IPS-11a (cell line): ENCODE data around the gene FOXQ1.

Source experiments
- H3K4me3 ChIP-seq: one replicate; pipeline ENCODE4 v1.5.1; 2013; ENCODE audit warnings: low read depth, low read length, control low read depth

FOXQ1 gene, protein sequence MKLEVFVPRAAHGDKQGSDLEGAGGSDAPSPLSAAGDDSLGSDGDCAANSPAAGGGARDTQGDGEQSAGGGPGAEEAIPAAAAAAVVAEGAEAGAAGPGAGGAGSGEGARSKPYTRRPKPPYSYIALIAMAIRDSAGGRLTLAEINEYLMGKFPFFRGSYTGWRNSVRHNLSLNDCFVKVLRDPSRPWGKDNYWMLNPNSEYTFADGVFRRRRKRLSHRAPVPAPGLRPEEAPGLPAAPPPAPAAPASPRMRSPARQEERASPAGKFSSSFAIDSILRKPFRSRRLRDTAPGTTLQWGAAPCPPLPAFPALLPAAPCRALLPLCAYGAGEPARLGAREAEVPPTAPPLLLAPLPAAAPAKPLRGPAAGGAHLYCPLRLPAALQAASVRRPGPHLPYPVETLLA

DNA sequence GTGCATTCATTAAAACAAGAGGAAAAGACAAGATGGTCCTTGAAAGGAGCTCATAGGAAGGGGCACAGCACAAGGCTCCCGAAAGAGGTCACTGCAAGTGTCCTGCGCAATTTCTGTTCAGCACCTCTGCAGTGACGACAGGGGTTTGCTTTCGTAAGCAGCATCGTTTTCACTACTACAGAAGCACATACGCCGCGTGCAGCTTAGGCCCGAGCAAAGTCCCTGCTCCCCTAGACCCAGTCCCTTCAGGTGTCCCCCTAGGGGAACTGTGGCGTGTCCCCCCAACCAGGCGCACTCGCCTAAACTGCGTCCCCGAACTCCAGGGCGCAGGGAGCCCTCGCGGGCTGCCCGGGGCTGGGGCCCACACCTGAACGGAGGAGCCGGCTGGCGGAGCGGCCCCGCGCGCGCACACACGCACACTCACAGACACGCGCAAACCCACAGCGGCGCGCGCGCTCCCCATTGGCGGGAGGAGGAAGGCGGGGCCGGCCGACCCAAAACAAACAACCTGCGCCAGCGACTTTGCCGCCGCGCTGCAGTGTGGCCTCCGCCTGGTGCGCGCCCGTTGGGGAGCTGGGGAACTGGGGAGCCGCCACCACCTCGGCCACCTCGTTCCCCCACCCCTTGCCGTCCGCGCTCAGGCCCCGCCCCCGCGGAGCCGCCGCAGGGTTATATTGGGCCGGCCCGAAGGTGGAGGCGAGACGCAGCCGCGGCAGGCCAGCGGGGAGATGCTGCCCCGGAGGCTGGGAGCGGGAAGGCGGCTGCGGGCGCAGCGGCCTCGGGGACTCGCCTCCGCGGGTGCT is at the start of gene FOXQ1:
TSS of gene FOXQ1 (plus strand) at position 699 of the 803 bp plus-strand sequence. CDS start 607 bp downstream, outside the sequence.
- peak within 1 kb of the TSS; percentile 48 for H3K4me3 ChIP-seq

DNA sequence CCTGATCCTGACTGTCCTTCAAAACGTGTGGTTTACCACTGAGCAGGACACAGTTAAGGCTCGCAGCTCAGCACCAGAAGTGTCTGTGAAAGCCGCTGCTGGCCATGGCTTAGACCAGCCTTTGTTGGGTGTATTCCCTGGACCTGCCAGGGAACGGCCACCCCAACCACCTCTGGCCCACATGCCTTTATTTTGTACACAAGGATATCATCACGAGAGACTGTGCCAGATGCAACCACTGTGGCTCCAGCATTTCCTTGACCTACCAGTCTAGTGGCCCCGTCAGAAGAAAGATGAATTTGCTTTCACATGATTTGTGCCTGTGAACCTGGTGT is 49.2 kb upstream of the FOXQ1 start:
- H3K4me3 ChIP-seq: no peak overlapping the region

DNA sequence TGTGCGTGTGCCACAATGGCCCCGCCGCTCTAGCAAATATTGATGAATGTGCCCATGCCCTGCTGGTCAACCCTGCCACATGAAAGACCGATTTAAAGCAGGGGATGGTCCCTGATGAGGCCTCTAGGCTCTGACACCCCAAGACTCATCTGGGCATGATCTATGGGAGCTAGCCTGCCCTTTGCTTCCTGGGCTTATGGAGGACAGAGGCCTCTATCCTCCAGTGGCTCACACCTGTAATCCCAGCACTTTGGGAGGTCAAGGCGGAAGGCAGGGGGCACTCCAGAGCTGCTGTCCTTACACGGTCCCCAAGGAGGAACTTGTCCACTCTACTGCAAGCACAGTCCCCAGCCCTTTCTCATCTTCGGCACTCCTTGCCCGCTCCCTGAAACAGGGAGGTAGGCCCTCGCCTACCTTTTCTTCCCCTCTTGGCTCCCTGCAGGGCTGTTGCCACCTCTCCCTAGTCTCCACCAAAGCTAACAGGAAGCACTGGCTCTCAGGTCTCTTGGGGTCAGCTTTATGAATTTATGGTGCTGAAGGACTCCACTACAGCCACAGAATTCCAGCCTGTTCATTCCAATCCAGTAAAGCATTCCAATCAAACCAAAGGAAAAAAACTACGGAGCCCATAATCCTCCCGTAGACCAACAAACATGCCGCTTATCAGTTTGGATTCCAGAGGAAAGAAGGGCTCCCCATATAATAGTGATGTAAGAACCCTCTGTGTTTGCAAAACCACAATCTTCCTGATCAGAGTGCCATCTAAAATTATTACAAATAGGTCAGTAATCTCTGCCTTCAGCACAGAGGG is 48.7 kb upstream of the FOXQ1 start:
- H3K4me3 ChIP-seq: no peak overlapping the region

DNA sequence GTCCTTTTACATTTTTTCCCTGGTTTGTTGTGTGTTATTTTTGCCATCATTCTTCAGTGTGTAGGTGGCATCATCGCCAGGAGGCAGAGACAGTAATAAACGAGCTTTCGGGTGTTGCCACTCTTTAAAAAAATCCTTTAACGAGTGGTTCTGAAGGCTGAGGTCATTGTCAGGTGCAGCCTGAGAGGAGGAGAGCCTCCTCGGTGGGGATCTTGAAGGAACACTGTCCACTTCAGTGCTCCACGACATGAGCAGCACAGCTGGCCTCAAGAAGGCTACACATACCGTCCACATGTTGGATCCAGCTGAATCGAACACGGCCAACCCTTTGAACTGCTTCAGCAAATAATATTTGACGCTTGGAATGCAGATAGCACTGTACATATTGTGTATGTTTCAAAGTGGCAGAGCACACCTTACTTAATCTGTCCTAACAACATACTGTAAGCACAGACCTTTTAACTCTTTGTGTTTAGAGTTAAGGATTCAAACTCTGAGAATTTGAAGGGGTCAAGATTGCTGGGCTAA is 48.0 kb upstream of the FOXQ1 start:
- H3K4me3 ChIP-seq: no peak overlapping the region

DNA sequence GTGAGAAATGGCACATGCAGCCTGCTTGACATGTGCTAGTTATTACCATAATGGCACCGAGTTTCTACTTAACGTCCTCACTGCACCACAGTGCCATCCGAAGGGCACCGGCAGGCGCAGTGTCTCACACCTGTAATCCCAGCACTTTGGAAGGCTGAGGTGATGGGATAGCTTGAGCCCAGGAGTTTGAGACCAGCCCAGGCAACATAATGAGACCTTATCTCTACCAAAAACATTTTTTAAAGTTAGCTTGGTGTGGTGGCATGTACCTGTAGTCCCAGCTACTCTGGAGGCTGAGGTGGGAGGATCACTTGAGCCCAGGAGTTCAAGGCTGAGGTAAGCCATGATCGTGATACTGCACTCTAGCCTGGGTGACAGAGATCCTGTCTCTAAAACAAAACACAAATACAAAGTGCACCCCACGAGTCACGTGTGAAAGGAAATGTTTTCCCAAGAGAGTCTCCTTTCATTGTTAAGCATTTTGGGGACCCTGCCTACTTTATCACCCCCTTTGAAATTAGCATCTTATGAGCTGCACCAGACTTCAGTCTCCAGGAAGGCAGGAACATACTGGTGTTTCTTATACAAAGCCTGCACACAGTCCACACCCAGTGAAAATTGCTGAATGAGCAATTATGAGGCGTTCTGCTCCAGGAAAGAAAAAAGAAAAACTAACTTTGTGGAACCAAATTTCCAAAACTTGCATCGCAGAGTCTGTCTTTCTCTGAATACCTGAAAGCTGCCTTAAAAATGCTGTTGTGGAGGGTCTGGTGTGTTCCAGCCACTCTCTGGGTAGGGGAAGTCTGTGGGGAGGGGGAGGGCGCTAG is 47.1 kb upstream of the FOXQ1 start:
- H3K4me3 ChIP-seq: no peak overlapping the region

DNA sequence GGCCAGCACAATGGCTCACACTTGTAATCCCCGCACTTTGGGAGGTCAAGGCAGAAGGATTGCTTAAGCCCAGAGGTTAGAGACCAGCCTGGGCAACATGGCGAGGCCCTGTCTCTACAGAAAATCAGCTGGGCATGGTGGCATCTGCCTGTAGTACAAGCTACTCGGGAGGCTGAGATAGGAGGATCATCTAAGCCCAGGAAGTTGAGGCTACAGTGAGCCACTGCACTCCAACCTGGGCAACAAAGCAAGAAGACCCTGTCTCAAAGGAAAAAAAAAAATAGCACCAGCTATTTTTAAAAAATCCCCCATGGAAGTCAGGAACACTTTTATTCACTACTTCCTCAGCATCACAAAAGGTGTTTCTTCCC is 45.2 kb upstream of the FOXQ1 start:
- H3K4me3 ChIP-seq: no peak overlapping the region

DNA sequence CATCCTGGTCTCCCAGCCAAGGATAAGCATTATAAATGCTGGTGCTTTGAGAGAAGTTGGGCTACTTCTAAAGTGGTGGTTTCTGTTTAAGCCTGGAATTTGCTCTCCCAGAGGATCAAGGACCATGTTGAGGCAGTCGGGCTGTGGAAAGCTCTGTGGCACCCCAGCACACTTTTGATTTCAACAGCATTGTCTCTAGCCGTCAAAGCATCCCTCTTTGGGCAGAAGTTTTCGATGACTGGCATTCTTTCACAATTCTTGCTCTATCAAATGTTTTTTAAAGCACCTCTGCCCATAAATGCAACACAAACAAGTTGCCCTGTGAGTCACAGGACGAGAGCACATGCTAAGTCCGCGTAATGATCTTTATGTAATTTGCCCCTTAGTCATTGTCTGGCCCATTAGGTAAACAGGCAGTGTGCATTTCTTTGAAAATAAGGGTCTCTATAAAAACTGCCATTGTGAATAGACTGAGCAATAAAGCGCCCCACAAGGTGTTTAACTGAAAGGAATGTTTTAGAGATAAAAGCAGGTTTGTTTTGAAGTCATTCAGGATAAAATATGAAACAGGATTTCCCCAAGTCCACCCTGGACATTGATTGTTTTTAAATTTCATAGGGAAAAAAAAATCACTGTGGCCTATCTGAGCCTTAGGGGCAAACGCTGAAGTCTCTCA is 44.7 kb upstream of the FOXQ1 start:
- no peak overlapping the region for H3K4me3 ChIP-seq

DNA sequence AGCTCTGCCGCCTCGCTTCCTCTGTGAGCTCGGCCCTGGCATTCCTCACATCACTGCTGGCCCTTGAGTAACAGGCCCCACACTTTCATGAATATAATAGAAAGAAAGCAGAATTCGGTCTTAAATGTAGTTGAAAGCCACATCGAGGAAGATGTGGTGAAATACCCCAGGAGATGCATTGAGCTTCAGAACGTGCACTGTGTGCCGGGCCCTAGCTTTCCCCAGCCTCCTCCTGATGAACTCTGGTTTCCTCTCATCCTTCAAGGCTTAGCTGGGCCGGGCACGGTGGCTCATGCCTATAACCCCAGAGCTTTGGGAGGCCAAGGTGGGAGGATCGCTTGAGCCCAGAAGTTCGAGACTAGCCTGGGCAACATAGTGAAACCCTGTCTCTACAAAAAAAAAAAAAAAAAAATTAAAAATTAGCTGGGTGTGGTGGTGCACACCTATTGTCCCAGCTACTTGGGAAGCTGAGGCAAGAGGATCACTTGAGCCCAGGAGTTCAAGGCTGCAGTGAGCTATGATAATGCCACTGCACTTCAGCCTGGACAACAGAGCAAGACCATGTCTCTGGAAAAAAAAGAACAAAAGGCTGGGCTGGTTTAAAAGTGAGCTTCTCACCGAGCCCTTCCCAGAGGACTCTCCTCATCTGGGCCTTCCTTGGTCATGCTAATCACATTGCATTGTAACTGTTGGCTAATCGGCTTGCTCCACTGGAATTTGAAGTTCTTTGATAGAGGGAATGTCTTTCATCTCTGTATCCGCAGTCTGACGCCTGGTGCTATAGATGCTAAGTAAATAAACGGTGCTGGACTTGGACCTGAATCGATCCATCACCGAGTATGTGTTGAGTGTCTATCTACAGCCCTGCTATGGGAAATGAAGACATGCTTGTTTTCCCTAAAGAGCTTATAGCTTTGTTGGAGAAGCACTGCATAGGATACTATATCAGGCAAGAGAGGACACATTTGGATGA is 43.8 kb upstream of the FOXQ1 start:
- no peak overlapping the region for H3K4me3 ChIP-seq

DNA sequence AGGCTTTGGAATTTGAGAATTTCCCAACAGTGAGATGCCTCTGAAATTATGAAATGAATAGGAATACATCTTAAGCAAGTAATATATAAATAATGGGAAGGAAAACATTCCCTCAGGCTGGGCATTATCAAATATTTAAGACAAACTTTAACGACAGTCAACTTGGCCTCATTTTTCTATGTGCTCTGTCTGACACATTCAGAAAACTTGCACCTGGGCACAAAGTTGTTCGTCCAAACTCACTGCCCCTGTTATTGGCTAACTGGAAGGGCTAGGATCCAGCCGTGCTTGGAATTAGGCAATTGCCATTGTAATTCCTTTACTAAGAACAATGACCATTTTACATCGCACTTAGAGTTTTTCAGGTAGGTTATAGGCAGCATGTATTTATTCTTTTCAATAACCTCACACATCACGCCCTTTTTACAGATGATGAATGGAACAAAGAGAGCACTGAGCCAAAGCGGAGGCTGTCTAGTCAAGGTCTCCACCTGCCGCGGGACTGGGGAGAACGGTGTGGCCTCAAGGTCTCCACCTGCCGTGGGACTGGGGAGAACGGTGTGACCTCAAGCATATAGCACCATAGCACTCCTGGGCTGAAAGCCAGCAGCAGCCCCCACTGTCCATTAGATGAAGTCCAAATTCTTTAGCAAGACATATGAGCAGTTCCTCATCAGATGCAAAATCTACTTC is 40.7 kb upstream of the FOXQ1 start:
- H3K4me3 ChIP-seq: no peak overlapping the region

DNA sequence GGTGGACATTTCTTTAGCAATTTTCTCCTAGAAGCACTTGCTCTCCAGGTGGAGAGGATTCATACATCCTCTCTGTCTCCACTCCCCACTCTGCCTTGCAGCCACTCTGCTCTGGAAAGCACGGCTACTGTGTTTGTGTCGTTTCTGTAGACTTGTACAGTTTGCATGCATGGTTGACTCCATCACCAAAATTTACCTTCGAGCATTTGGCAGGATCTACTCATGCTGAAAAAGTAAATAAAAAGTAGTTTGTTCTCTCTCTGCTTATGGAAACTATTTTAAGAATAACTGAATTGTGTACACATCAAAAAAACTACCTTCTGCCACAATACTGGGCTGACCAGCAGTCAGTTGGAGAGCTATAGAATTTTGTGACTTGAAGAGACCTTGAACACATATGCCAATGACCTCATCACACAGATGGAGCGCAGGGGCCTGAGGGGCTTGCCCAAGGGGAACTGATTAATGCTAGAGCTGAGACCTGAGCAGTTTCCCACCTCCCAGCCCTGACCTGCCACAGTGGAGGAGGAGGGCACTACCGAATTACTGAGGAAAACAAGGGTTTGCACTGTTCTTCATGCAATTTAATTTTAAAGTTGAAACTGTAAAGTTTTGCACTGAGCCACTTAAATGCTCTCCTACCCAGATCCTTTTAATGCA is 33.7 kb upstream of the FOXQ1 start:
- H3K4me3 ChIP-seq: no peak overlapping the region

DNA sequence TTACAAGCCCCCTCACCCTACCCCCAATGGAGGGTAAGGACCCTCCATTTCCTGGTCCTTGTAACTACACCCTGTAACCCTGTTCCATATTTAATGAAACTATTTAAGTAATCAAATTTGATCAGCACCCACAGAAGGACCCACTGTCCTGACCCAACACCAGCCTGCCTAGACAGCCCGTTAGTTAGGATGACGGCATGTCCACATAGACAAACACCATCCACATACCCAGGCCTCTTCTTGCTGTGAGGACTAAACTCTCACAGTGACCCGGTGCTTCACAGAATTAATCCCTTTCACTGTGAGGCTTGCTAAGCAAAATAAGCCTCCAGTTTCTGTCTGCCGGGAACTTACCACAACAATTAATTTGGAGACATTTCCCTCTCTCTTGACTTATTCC is 32.8 kb upstream of the FOXQ1 start:
- no peak overlapping the region for H3K4me3 ChIP-seq

DNA sequence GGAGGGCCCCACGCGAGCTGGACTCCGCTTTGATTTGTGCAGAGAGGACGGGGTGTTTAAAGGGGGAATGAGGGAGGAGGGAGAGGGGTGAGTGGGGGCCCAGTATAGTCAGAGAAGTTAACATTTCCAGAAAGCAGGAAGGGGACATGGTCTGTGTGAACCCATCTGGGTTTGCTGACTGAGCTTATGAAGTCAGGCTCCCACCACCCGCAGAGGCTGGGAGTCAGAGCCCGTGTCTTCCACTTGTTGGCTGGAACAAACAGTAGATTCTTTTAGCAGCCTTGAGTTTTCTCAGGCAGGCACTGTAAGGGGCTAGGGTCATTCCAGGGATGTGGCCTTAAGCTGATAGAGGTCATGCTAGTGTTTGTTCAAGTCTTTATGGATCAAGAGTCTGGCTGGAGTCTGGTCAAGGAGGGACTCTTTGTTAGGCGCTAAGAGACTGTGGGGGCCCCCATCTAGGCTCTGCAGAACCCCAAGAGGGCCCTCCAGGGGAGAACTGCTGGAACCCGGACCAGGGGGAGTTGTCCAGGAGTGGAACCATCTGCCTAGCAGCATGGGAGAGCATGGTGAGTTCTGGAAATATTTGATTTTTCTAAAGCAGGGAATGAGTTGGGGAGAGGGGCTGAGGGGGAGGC is 31.1 kb upstream of the FOXQ1 start:
- H3K4me3 ChIP-seq: no peak overlapping the region

DNA sequence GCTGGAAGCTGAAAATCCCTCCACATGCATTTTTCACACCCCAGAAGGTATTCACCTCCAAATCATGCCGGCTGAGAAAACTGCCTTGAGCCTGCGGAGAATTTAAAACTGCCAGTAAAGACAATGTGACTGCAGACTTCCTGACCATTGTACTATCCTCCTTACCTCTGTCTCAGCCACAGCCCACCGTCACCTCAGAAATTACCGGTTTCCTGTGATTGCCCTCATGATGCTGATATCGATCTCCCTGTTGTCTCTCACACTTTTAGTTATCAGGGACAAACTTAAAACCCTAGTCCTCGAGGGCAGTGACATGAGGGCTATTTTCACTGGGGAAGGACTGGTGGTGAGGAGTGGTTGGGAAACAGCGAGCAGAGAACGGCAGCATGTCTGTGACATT is 30.2 kb upstream of the FOXQ1 start:
- H3K4me3 ChIP-seq: no peak overlapping the region

DNA sequence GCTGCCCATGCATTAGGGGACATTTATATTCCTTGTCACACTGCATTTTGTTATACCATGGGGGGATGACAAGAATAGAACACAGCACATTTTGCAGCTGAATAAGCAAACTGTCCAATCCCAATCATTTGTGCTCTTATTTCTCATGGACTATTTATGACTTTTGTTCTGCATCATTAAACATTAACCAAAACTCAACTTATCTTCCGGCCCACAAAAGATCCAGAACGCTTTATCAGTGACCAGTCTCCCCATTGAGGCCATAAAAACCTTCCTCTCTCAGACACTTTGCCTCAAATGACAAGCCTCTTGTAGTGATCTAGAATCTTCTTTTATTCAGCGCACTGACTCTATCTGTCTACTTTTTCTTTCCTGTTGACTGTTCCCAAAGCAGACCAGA is 28.4 kb upstream of the FOXQ1 start:
- H3K4me3 ChIP-seq: no peak overlapping the region

DNA sequence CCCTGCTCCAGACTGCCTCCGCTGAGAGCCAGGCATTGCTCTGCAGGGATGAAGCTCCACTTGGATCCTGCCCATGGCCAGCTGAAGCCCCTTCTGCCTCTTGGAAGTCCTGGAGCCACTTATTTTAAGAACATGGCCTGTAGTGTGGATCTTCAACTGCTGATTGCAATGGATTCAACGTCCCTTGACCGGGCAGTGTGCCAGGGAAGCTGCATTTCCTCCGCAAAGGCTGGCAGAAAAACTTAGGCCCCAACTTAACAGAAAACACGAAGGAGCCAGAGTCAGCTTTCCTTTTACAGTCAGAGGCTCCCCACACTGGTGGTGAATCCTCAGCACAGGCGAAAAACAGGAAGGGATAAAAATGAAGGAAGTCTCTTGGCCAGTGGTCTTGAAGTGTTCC is 26.3 kb upstream of the FOXQ1 start:
- no peak overlapping the region for H3K4me3 ChIP-seq

DNA sequence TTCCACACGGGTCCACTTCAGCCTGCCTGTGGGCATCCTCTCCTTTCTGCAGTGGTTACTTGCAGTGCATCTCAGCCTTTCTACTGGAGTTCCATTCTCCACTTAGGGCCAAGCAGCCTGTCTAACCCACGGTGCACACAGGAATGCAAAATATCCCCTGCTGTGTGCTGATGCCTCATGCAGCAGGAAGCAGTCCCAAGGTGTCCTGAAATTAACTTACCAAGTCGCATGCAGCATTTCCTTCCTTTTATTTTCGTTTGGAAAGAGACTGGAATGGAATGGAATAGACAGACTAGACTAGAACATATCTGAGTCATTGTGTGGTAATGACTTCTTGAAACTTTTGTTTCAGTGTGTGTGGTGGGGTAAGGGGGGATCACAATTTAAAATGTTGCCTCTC is 25.9 kb upstream of the FOXQ1 start:
- no peak overlapping the region for H3K4me3 ChIP-seq

DNA sequence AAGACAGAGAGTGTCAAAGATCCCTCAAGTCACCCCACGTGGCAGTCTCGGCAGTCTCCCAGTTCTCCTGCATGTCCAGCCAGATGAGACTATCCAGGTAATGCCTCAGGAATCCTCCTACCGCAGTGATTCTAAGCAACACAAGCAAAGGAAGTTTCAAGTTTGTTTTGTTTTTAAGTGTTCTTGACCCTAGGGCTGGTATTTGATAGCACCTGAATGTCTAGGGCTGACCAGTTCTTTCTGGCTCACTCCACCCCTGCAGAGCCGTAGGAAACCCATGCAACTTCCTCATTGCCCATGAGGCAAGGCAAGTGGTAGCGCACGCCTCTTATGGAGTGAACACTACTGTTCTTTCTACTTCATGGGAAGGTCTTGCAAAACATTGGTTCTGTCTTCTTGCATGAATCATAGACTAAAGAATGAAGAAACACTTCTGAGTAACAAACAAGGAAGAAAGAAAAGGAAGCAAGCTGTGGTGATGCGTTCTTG is 24.8 kb upstream of the FOXQ1 start:
- H3K4me3 ChIP-seq: no peak overlapping the region
